ENCODE results near the gene HEG1.

HEG1 gene

GRCh38 chr3:125069968-125070745 lies 14.4 kb upstream of the HEG1 start:
- TF ChIP-seq ISL1 (CRISPR knock-in tag; IDR thresholded peaks at IDR 0.05) (no peak), ZNF70 (CRISPR knock-in tag; IDR thresholded peaks at IDR 0.05) (no peak), TSHZ2 (CRISPR knock-in tag; IDR thresholded peaks at IDR 0.05) (no peak), ESRRG (CRISPR knock-in tag; IDR thresholded peaks at IDR 0.05) (no peak), CSRNP3 (CRISPR knock-in tag; IDR thresholded peaks at IDR 0.05) (no peak), TCF4 (CRISPR knock-in tag; IDR thresholded peaks at IDR 0.05; ENCODE audit: borderline replicate concordance) (no peak), PPARA (CRISPR knock-in tag; IDR thresholded peaks at IDR 0.05; ENCODE audit: borderline replicate concordance) (no peak), OSR1 (CRISPR knock-in tag; IDR thresholded peaks at IDR 0.05) (no peak), ZNF8 (CRISPR knock-in tag; IDR thresholded peaks at IDR 0.05) (no peak), ZC3H10 (CRISPR knock-in tag; IDR thresholded peaks at IDR 0.05) (no peak), CREB5 (CRISPR knock-in tag; IDR thresholded peaks at IDR 0.05; ENCODE audit: low read depth) (no peak), ARNTL (CRISPR knock-in tag; IDR thresholded peaks at IDR 0.05; ENCODE audit: borderline replicate concordance, low read depth) (no peak), ZFP30 (CRISPR knock-in tag; IDR thresholded peaks at IDR 0.05) (no peak), RARB (CRISPR knock-in tag; IDR thresholded peaks at IDR 0.05) (no peak), TOX (CRISPR knock-in tag; IDR thresholded peaks at IDR 0.05; ENCODE audit: borderline replicate concordance) (no peak), ZFP3 (CRISPR knock-in tag; IDR thresholded peaks at IDR 0.05) (no peak), BACH2 (CRISPR knock-in tag; IDR thresholded peaks at IDR 0.05; ENCODE audit: borderline replicate concordance) (no peak), ZNF565 (CRISPR knock-in tag; conservative IDR thresholded peaks at IDR 0.05; ENCODE audit: low read depth) (no peak)
- TF ChIP-seq, protein P1, sequence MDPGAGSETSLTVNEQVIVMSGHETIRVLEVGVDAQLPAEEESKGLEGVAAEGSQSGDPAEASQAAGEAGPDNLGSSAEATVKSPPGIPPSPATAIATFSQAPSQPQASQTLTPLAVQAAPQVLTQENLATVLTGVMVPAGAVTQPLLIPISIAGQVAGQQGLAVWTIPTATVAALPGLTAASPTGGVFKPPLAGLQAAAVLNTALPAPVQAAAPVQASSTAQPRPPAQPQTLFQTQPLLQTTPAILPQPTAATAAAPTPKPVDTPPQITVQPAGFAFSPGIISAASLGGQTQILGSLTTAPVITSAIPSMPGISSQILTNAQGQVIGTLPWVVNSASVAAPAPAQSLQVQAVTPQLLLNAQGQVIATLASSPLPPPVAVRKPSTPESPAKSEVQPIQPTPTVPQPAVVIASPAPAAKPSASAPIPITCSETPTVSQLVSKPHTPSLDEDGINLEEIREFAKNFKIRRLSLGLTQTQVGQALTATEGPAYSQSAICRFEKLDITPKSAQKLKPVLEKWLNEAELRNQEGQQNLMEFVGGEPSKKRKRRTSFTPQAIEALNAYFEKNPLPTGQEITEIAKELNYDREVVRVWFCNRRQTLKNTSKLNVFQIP (CRISPR knock-in tag; IDR thresholded peaks at IDR 0.05; ENCODE audit: borderline replicate concordance, low read depth): no peak
- no peak for ATAC-seq

GRCh38 chr3:125069452-125069851 lies 13.7 kb upstream of the HEG1 start:
- ATAC-seq: no peak
- no peak for TF ChIP-seq ISL1 (CRISPR knock-in tag; IDR thresholded peaks at IDR 0.05)

GRCh38 chr3:125068265-125068664 lies 12.5 kb upstream of the HEG1 start:
- TF ChIP-seq, protein P1 (CRISPR knock-in tag; IDR thresholded peaks at IDR 0.05; ENCODE audit: borderline replicate concordance, low read depth): no peak
- TF ChIP-seq TCF4 (CRISPR knock-in tag; IDR thresholded peaks at IDR 0.05; ENCODE audit: borderline replicate concordance) (no peak), TOX (CRISPR knock-in tag; IDR thresholded peaks at IDR 0.05; ENCODE audit: borderline replicate concordance) (no peak), TSHZ2 (CRISPR knock-in tag; IDR thresholded peaks at IDR 0.05) (no peak), ARNTL (CRISPR knock-in tag; IDR thresholded peaks at IDR 0.05; ENCODE audit: borderline replicate concordance, low read depth) (no peak)
- no peak for ATAC-seq

All from SK-N-SH treated with all-trans-retinoic acid at 6 μM for 48 hours (cell line).